K562 (cell line): ENCODE measurements around the gene ZNF319. TPM values are rescaled to one million over a fixed set of nuclear protein-coding genes. Genes with fewer than 3 reads are reported as not detected.

Source experiments
- ATAC-seq: fragments of 200-7000 bp; cut with Tn5 transposase; 3 replicates; pipeline ENCODE4 v1.9.1; 2020; ENCODE audit warnings: moderate library complexity
- BruUV-seq: library from RNA; stranded (reverse); fragments of 400-500 nt; replicated peaks from 2 replicates; lab custom pipeline; 2021; lab: Mats Ljungman, UMichigan
- CTCF ChIA-PET: fragments of 300-600 bp; formaldehyde crosslinking; extraction: SDS; loops from one replicate; lab custom pipeline; 2021; ENCODE audit warnings: low intra/inter-chr PET ratio; lab: Yijun Ruan, JAX
- POLR2A ChIA-PET: fragments of 300-600, 350-650 bp; sonication (Branson Sonifier 250); formaldehyde crosslinking; extraction: SDS; loops from one replicate; lab custom pipeline; 2021; ENCODE audit warnings: antibody characterized with exemption, inconsistent platforms; lab: Yijun Ruan, JAX
- DNase-seq, 4 experiments: peaks; one replicate each; pipeline versions ENCODE4 v3.0.0 to v3.0.0-alpha.2; 2011 to 2018; ENCODE audit warnings: low spot score in 3 of 4, mixed read lengths in 3 of 4; ENCODE audit errors: extremely low read depth in 1 of 4
- FAIRE-seq: peaks from 2 replicates; lab custom pipeline; 2011; peaks lifted over from hg19 to GRCh38; lab: Jason Lieb, UNC
- H2AFZ ChIP-seq: 2 replicates; pipeline ENCODE4 v1.6.0; 2011; ENCODE audit warnings: low read depth, low read length, control low read depth, inconsistent platforms
- H3K27ac ChIP-seq: fragments of 200-600 bp; 3 replicates; pipeline ENCODE4 v1.8.0; 2011; ENCODE audit warnings: low read depth, mild to moderate bottlenecking, control low read depth, inconsistent platforms, low read length, moderate library complexity, mixed read lengths; ENCODE audit errors: extremely low read depth
- H3K27me3 ChIP-seq, 2 experiments: fragments of 300-600 bp in 1 of 2; 2 replicates in 1 of 2; 3 replicates in 1 of 2; pipeline versions ENCODE4 v1.6.0 to v1.8.0; 2011; ENCODE audit warnings: inconsistent platforms in 2 of 2, low read length in 2 of 2, mild to moderate bottlenecking in 1 of 2, mixed read lengths in 1 of 2, moderate library complexity in 1 of 2; ENCODE audit not compliant: control insufficient read depth in 2 of 2, insufficient read depth in 2 of 2
- H3K36me3 ChIP-seq: fragments of 300-600 bp; 3 replicates; pipeline ENCODE4 v1.8.0; 2011; ENCODE audit warnings: mild to moderate bottlenecking, low read length, inconsistent platforms; ENCODE audit not compliant: control insufficient read depth, insufficient read depth
- H3K4me1 ChIP-seq, 2 experiments: fragments of 200-600 bp in 1 of 2; replicated peaks in 1 of 2; 2 replicates in 1 of 2; 3 replicates in 1 of 2; pipeline versions ENCODE4 v1.5.1 to v1.8.0; 2011; ENCODE audit warnings: inconsistent platforms in 2 of 2, low read length in 2 of 2, mild to moderate bottlenecking in 1 of 2, mixed read lengths in 1 of 2, moderate library complexity in 1 of 2; ENCODE audit not compliant: control insufficient read depth in 2 of 2, insufficient read depth in 2 of 2
- H3K4me2 ChIP-seq: 2 replicates; pipeline ENCODE4 v1.6.1; 2011; ENCODE audit warnings: low read length, control low read depth, inconsistent platforms, mixed read lengths; ENCODE audit not compliant: insufficient read depth
- H3K4me3 ChIP-seq: fragments of 200-600 bp; sonication (generic), shearing (Covaris generic); 2 replicates; pipeline ENCODE4 v1.5.1; 2016; ENCODE audit warnings: control low read depth, inconsistent platforms
- H3K79me2 ChIP-seq: fragments of 200-600 bp; 3 replicates; pipeline ENCODE4 v1.8.0; 2011; ENCODE audit warnings: low read length, inconsistent platforms; ENCODE audit not compliant: control insufficient read depth, insufficient read depth
- H3K9ac ChIP-seq, 2 experiments: 2 replicates each; pipeline versions ENCODE4 v1.6.0 to v1.6.1; 2011; ENCODE audit warnings: low read depth in 2 of 2, low read length in 2 of 2, control low read depth in 1 of 2, inconsistent platforms in 1 of 2, mild to moderate bottlenecking in 1 of 2, mixed read lengths in 1 of 2; ENCODE audit not compliant: insufficient read depth in 1 of 2
- H3K9me1 ChIP-seq: one replicate; pipeline ENCODE4 v1.6.0; 2011; ENCODE audit warnings: inconsistent platforms, mild to moderate bottlenecking, low read length, moderate library complexity; ENCODE audit not compliant: control insufficient read depth, insufficient read depth
- H3K9me3 ChIP-seq: replicated peaks from 2 replicates; pipeline ENCODE4 v1.5.1; 2011; ENCODE audit warnings: low read depth, low read length, inconsistent platforms; ENCODE audit not compliant: control insufficient read depth, insufficient read depth
- H4K20me1 ChIP-seq: replicated peaks from 2 replicates; pipeline ENCODE4 v1.6.1; 2011; ENCODE audit warnings: low read length, inconsistent platforms, mixed read lengths; ENCODE audit not compliant: control insufficient read depth, insufficient read depth
- CSDE1 ChIP-seq, 2 experiments: fragments of 450-650 bp; IDR thresholded peaks; 2 replicates each; pipeline ENCODE4 v1.6.1; 2016; ENCODE audit warnings: mild to moderate bottlenecking in 1 of 2
- FOXP1 ChIP-seq: sonication (generic); formaldehyde crosslinking; IDR thresholded peaks from 2 replicates; pipeline ENCODE4 v1.8.0; 2022; ENCODE audit warnings: mild to moderate bottlenecking, missing genetic modification reagents
- GABPB2 ChIP-seq: fragments of 250-450 bp; sonication (Bioruptor Pico); conservative IDR thresholded peaks from 2 replicates; pipeline ENCODE4 v1.5.1; 2021; ENCODE audit warnings: mild to moderate bottlenecking
- HNRNPK ChIP-seq: fragments of 200-400 bp; formaldehyde crosslinking; IDR thresholded peaks from one replicate; pipeline ENCODE4 v1.6.1; 2018; ENCODE audit warnings: mild to moderate bottlenecking, low read depth, low read length; ENCODE audit not compliant: poor library complexity, severe bottlenecking
- POLR2G ChIP-seq: fragments of 200-400 bp; formaldehyde crosslinking; IDR thresholded peaks from 2 replicates; pipeline ENCODE4 v1.6.1; 2017; ENCODE audit warnings: low read depth, mild to moderate bottlenecking, antibody characterized with exemption, low read length, moderate library complexity
- RBFOX2 ChIP-seq: fragments of 200-400 bp; formaldehyde crosslinking; IDR thresholded peaks from 2 replicates; pipeline ENCODE4 v1.6.1; 2017; ENCODE audit warnings: low read depth, mild to moderate bottlenecking, low read length, moderate library complexity
- ZNF551 ChIP-seq: fragments of 250-450 bp; sonication (Bioruptor Pico); IDR thresholded peaks from 2 replicates; pipeline ENCODE4 v1.5.0; 2021; ENCODE audit warnings: mild to moderate bottlenecking, moderate library complexity
- WGBS: fragments of 100-300 bp; shearing (Covaris generic); methylation state at CpG from one replicate; pipeline ENCODE4 v1.1.6; 2016; ENCODE audit warnings: low coverage, mixed read lengths; ENCODE audit not compliant: insufficient coverage; ENCODE audit errors: missing lambda C conversion rate; 5-methylcytosine and 5-hydroxymethylcytosine counted together
- in situ Hi-C: fragments of 300-500 bp; cut with MboI; formaldehyde crosslinking; loops from 4 replicates; pipeline ENCODE4 v1.15.0; 2018; ENCODE audit warnings: inconsistent platforms, mixed read lengths
- intact Hi-C: fragments of 100-400 bp; cut with micrococcal nuclease; formaldehyde crosslinking; loops from 2 replicates; pipeline ENCODE4 v1.14.2; 2022
- polyA plus RNA-seq, 8 experiments: library from polyadenylated mRNA; depleted of rRNA in 4 of 8; stranded (reverse) in 5 of 8; unstranded in 3 of 8; fragments of >200 nt; fragmentation: Nextera tagmentation in 2 of 8; fragmentation: Illumina TruSeq in 1 of 8; extraction: Ambion mirVana in 2 of 8; extraction: Trizol in 1 of 8; gene quantifications; 2 replicates each; pipeline versions ENCODE4 v1.2.1 to v1.2.3, GENCODE V29; 2011 to 2014; ENCODE audit warnings: inconsistent platforms in 1 of 8, missing spikeins in 1 of 8
- total RNA-seq, 7 experiments: library from RNA; depleted of rRNA in 6 of 7; stranded (reverse); fragments of >200 nt in 6 of 7; fragmentation: Illumina TruSeq in 2 of 7; extraction: Trizol in 2 of 7; gene quantifications; 2 replicates each; pipeline versions ENCODE4 v1.2.1 to v1.2.3, GENCODE V29; 2011 to 2021; ENCODE audit warnings: low replicate concordance in 1 of 7
- TF ChIP-seq, protein P1 (sequence below): IDR thresholded peaks from 2 replicates; pipeline ENCODE4 v1.6.1; 2011; ENCODE audit not compliant: insufficient read length; ENCODE audit errors: extremely low read depth
- TF ChIP-seq, protein P2 (sequence below): sonication (generic); formaldehyde crosslinking; IDR thresholded peaks from 2 replicates; pipeline ENCODE4 v1.8.1; 2022; ENCODE audit warnings: missing genetic modification reagents

ZNF319 gene
- total and polyA plus RNA-seq, 9 of the 15 experiments (the other 6 are each of a cell fraction or from before 2014, with no cell fraction given), result 0.20 to 5.7 (median 1.4) TPM

DNA sequence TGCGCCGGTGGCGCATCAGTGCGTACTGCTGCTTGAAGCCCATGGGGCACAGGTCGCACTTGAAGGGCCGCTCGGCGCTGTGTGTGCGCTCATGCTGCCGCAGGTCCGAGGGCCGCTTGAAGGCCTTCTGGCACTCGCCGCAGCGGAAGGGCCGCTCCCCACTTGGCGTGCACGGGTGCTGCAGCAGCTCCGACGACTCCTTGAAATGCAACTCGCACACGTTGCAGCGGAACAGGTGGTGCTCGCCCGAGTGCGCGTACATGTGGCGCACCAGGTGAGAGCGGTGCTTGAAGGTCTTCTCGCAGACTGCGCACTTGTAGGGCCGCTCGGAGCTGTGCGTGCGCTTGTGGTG, 3.3 kb downstream of the ZNF319 start:
- Histone ChIP-seq H3K27ac (no peak overlapping the region), H2AFZ (no peak overlapping the region), H3K9me1 (peaks cover 4% of the 10 kb centered on the region), H3K36me3 (peaks cover 14% of the 10 kb centered on the region; the same call in 2 of the 3 replicates), H3K4me1 (peaks cover 23 to 40% of the 10 kb centered on the region in 2 experiments; a peak in 4 of 5 replicates), H4K20me1 (peaks cover 5% of the 10 kb centered on the region), H3K79me2 (peaks cover 6% of the 10 kb centered on the region; the same call in 2 of the 3 replicates), H3K4me2 (no peak overlapping the region), H3K9me3 (no peaks in the 10 kb centered on the region), H3K27me3 (no peaks in the 10 kb centered on the region), H3K4me3 (no peak overlapping the region), H3K9ac (no peak overlapping the region)
- no peak for TF ChIP-seq GABPB2 (CRISPR knock-in tag)
- TF ChIP-seq POLR2G, result peak; percentile 7; the same call in 1 of the 2 replicates
- WGBS, result 93% methylated on average over 27 of the region's 35 CpGs
- in situ Hi-C loops, result no loop called here
- ATAC-seq (no peak), DNase-seq (no peak), FAIRE-seq (no peak)
- POLR2A ChIA-PET, result interaction anchor here (0.7 kb wide), 1 partner anchor 11 kb away, joined by 5 read pairs; no protein-coding TSS in a partner anchor
- CTCF ChIA-PET, result no interaction called here
- BruUV-seq, result no TSS peak
- intact Hi-C loops, result loop anchor here (10.0 kb wide), 1 partner anchor 352 kb away; no protein-coding TSS in a partner anchor

DNA sequence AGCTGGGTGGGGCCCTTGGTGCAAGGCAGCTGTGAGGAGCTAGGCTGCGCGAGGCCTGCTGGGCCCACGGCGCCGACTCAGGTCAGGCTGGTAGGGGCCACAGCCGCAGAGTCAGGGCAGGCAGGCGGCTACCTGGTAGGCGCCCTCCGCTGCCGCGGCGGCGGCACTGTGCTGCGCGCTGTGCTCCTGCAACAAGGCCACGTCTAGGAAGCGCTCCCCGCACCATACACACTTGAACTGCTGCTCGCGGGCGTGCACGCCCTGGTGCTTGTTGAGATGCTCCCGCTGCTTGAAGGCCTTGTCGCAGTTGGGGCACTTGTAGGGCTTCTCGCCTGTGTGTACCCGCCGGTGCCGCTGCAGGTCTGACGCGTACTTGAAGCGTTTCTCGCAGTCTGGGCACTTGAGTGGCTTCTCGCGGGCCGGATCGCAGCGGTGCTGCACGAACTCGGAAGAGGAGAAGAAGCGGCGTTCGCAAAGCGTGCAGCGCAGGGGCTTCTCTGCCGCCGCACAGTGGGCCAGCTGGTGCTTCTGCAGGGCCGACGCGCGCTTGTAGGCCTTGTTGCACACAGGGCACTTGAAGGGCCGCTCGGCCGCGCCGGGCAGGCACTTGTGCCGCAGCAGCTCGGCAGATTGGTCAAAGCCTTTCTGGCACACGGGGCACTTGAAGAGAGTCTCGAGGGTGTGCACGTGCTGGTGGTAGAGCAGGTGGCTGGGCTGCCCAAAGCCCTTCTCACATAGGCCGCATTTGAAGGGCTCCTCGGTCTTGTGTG, 3.9 kb downstream of the ZNF319 start:
- 87% methylated on average over 37 of the region's 62 CpGs for WGBS
- intact Hi-C loops (loop anchor here (10.0 kb wide), 1 partner anchor 352 kb away; no protein-coding TSS in a partner anchor), in situ Hi-C loops (no loop called here)
- ATAC-seq (no peak), FAIRE-seq (no peak), DNase-seq (no peak)
- Histone ChIP-seq H3K4me3 (no peak overlapping the region), H3K27ac (no peak overlapping the region), H3K27me3 (no peaks in the 10 kb centered on the region), H2AFZ (no peak overlapping the region), H3K9me1 (peaks cover 4% of the 10 kb centered on the region), H3K9ac (no peak overlapping the region), H3K79me2 (no peaks in the 10 kb centered on the region; the same call in 2 of the 3 replicates), H4K20me1 (peaks cover 5% of the 10 kb centered on the region), H3K4me1 (peaks cover 18 to 37% of the 10 kb centered on the region in 2 experiments; a peak in 4 of 5 replicates), H3K9me3 (no peaks in the 10 kb centered on the region), H3K36me3 (peaks cover 14% of the 10 kb centered on the region; the same call in 2 of the 3 replicates), H3K4me2 (no peak overlapping the region)
- ChIA-PET CTCF (no interaction called here), POLR2A (interaction anchor here (0.7 kb wide), 1 partner anchor 11 kb away, joined by 5 read pairs; no protein-coding TSS in a partner anchor)
- BruUV-seq, result no TSS peak
- no peak for TF ChIP-seq CSDE1 (IDR thresholded peaks at IDR 0.05)
- TF ChIP-seq FOXP1 (CRISPR knock-in tag), result no peak
- peak; percentile 13 for TF ChIP-seq RBFOX2
- TF ChIP-seq ZNF551 (CRISPR knock-in tag), result no peak
- TF ChIP-seq, protein P1, sequence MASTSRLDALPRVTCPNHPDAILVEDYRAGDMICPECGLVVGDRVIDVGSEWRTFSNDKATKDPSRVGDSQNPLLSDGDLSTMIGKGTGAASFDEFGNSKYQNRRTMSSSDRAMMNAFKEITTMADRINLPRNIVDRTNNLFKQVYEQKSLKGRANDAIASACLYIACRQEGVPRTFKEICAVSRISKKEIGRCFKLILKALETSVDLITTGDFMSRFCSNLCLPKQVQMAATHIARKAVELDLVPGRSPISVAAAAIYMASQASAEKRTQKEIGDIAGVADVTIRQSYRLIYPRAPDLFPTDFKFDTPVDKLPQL, result no peak
- TF ChIP-seq HNRNPK, result no peak
- TF ChIP-seq, protein P2, sequence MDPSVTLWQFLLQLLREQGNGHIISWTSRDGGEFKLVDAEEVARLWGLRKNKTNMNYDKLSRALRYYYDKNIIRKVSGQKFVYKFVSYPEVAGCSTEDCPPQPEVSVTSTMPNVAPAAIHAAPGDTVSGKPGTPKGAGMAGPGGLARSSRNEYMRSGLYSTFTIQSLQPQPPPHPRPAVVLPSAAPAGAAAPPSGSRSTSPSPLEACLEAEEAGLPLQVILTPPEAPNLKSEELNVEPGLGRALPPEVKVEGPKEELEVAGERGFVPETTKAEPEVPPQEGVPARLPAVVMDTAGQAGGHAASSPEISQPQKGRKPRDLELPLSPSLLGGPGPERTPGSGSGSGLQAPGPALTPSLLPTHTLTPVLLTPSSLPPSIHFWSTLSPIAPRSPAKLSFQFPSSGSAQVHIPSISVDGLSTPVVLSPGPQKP (CRISPR knock-in tag), result no peak
- TF ChIP-seq POLR2G, result peak; percentile 50
